GM12878 (cell line): ENCODE data around the gene PSAP. TPM values are rescaled to one million over a fixed set of nuclear protein-coding genes. Genes with fewer than 3 reads are reported as not detected.

Source experiments
- ATF3 ChIP-seq: IDR thresholded peaks from 2 replicates; pipeline ENCODE4 v1.6.1; 2011; ENCODE audit warnings: low read depth, mild to moderate bottlenecking, low read length, moderate library complexity, borderline replicate concordance; ENCODE audit errors: extremely low read depth
- BACH1 ChIP-seq: fragments of 450-650 bp; IDR thresholded peaks from 2 replicates; pipeline ENCODE4 v1.6.1; 2017; ENCODE audit warnings: mild to moderate bottlenecking, borderline replicate concordance
- EGR1 ChIP-seq, 2 experiments: IDR thresholded peaks; 1 replicate in 1 of 2; 2 replicates in 1 of 2; pipeline ENCODE4 v1.6.1; 2011 to 2012; ENCODE audit warnings: low read depth in 2 of 2, low read length in 2 of 2, borderline replicate concordance in 1 of 2, mild to moderate bottlenecking in 1 of 2, moderate library complexity in 1 of 2
- GABPA ChIP-seq: IDR thresholded peaks from 2 replicates; pipeline ENCODE4 v1.6.1; 2014; ENCODE audit warnings: antibody characterized with exemption, low read depth, mild to moderate bottlenecking, inconsistent platforms
- GATAD2B ChIP-seq: fragments of 450-650 bp; conservative IDR thresholded peaks from 2 replicates; pipeline ENCODE4 v1.6.1; 2017; ENCODE audit warnings: low read depth, mild to moderate bottlenecking, moderate library complexity
- JUNB ChIP-seq: IDR thresholded peaks from 2 replicates; pipeline ENCODE4 v1.6.1; 2016; ENCODE audit warnings: antibody characterized with exemption, mild to moderate bottlenecking
- JUND ChIP-seq: IDR thresholded peaks from 2 replicates; pipeline ENCODE4 v1.6.1; 2012; ENCODE audit warnings: low read depth, mild to moderate bottlenecking, low read length, improper control_type of control experiment, moderate library complexity
- LARP7 ChIP-seq: fragments of 450-650 bp; IDR thresholded peaks from 2 replicates; pipeline ENCODE4 v1.6.1; 2017; ENCODE audit warnings: mild to moderate bottlenecking
- NBN ChIP-seq: fragments of 450-650 bp; IDR thresholded peaks from 2 replicates; pipeline ENCODE4 v1.6.1; 2016
- NFYB ChIP-seq: IDR thresholded peaks from 2 replicates; pipeline ENCODE4 v1.6.1; 2011; ENCODE audit warnings: low read depth, mild to moderate bottlenecking, low read length, improper control_type of control experiment, moderate library complexity; ENCODE audit not compliant: insufficient read depth
- NKRF ChIP-seq: fragments of 450-650 bp; conservative IDR thresholded peaks from 2 replicates; pipeline ENCODE4 v1.6.1; 2017; ENCODE audit warnings: mild to moderate bottlenecking, moderate library complexity
- RB1 ChIP-seq: fragments of 450-650 bp; formaldehyde crosslinking; IDR thresholded peaks from 2 replicates; pipeline ENCODE4 v1.6.1; 2017; ENCODE audit warnings: mild to moderate bottlenecking, borderline replicate concordance
- SPI1 ChIP-seq: IDR thresholded peaks from 2 replicates; pipeline ENCODE4 v1.6.1; 2011; ENCODE audit warnings: low read depth, mild to moderate bottlenecking, low read length, moderate library complexity, borderline replicate concordance; ENCODE audit not compliant: insufficient read depth
- SREBF1 ChIP-seq: IDR thresholded peaks from 2 replicates; pipeline ENCODE4 v1.6.1; 2012; ENCODE audit warnings: mild to moderate bottlenecking, low read length
- STAT1 ChIP-seq: fragments of 450-650 bp; conservative IDR thresholded peaks from 2 replicates; pipeline ENCODE4 v1.6.1; 2014; ENCODE audit warnings: antibody characterized with exemption, mild to moderate bottlenecking
- TBL1XR1 ChIP-seq: IDR thresholded peaks from 2 replicates; pipeline ENCODE4 v1.6.1; 2012; ENCODE audit warnings: low read depth, low read length, improper control_type of control experiment
- ZBED1 ChIP-seq: IDR thresholded peaks from 2 replicates; pipeline ENCODE4 v1.6.1; 2016; ENCODE audit warnings: borderline replicate concordance
- ZNF592 ChIP-seq: fragments of 450-650 bp; IDR thresholded peaks from 2 replicates; pipeline ENCODE4 v1.6.1; 2017; ENCODE audit warnings: mild to moderate bottlenecking, moderate library complexity
- ZNF687 ChIP-seq: fragments of 450-650 bp; IDR thresholded peaks from 2 replicates; pipeline ENCODE4 v1.6.1; 2017; ENCODE audit warnings: mild to moderate bottlenecking, moderate library complexity
- polyA plus RNA-seq, 11 experiments: library from polyadenylated mRNA; depleted of rRNA in 4 of 11; unstranded in 6 of 11; stranded (reverse) in 5 of 11; fragments of >200 nt; fragmentation: Nextera tagmentation in 4 of 11; fragmentation: Illumina TruSeq in 1 of 11; extraction: Ambion mirVana in 4 of 11; extraction: Trizol in 1 of 11; gene quantifications; 1 replicate in 1 of 11; 2 replicates in 10 of 11; pipeline versions ENCODE4 v1.2.1 to v1.2.3, GENCODE V29; 2011 to 2016; ENCODE audit warnings: inconsistent platforms in 2 of 11, missing spikeins in 2 of 11, low read depth in 1 of 11
- total RNA-seq, 4 experiments: library from RNA; depleted of rRNA in 3 of 4; stranded (reverse); fragments of >200 nt in 3 of 4; fragmentation: Illumina TruSeq in 1 of 4; extraction: Trizol in 1 of 4; gene quantifications; 2 replicates each; pipeline versions ENCODE4 v1.2.1 to v1.2.3, GENCODE V29; 2013 to 2021

The PSAP gene
- total and polyA plus RNA-seq, 10 of the 15 experiments (the other 5 are each of a cell fraction or from before 2014, with no cell fraction given) = 178 to 336 (median 286) TPM

- TF ChIP-seq ZNF592 (no peak; the same call in 1 of the 2 replicates), EGR1 (IDR thresholded peaks at IDR 0.05; ENCODE audit: borderline replicate concordance in 1 of 2, low read depth in 2 of 2, low read length in 2 of 2) (no peak; a peak in 1 of 3 replicates), ZBED1 (peak; percentile 89), RB1 (no peak; the same call in 1 of the 2 replicates), TBL1XR1 (peak; percentile 97), LARP7 (no peak), NKRF (no peak), JUND (peak; percentile 91), ZNF687 (no peak), ATF3 (no peak), BACH1 (peak; percentile 72; the same call in 1 of the 2 replicates), NFYB (no peak), SREBF1 (0 out of 2 replicates have a peak, but pooled peaks have one; percentile 62), SPI1 (peak; percentile 33; the same call in 1 of the 2 replicates), JUNB (peak; percentile 95), GABPA (peak; percentile 60; the same call in 1 of the 2 replicates), STAT1 (no peak), GATAD2B (peak; percentile 96), NBN (peak; percentile 91)
These were observed 15.1 kb downstream of the PSAP start (continued) for GRCh38 chr10:71835671-71836595.
